Astrocyte (in vitro differentiated cells and primary cell): ENCODE measurements around the gene DNAAF1. TPM values are rescaled to one million over a fixed set of nuclear protein-coding genes. Genes with fewer than 3 reads are reported as not detected.

Experiments
- DNase-seq: peaks from one replicate; pipeline ENCODE4 v3.0.0-alpha.2; 2010; ENCODE audit warnings: low read depth
- FAIRE-seq: peaks from 2 replicates; lab custom pipeline; 2011; peaks lifted over from hg19 to GRCh38; lab: Jason Lieb, UNC
- H2AFZ ChIP-seq: 2 replicates; pipeline ENCODE4 v1.6.0; 2012; ENCODE audit warnings: low read depth, low read length, inconsistent platforms
- H3K27ac ChIP-seq: 2 replicates; pipeline ENCODE4 v1.5.1; 2011; ENCODE audit warnings: low read depth, low read length, inconsistent platforms
- H3K27me3 ChIP-seq: 2 replicates; pipeline ENCODE4 v1.6.0; 2011; ENCODE audit warnings: low read length, inconsistent platforms; ENCODE audit not compliant: insufficient read depth
- H3K36me3 ChIP-seq: 2 replicates; pipeline ENCODE4 v1.5.1; 2011; ENCODE audit warnings: low read length, inconsistent platforms; ENCODE audit not compliant: insufficient read depth
- H3K4me1 ChIP-seq: 2 replicates; pipeline ENCODE4 v1.5.1; 2011; ENCODE audit warnings: low read length, inconsistent platforms; ENCODE audit not compliant: insufficient read depth
- H3K4me2 ChIP-seq: 2 replicates; pipeline ENCODE4 v1.6.0; 2012; ENCODE audit warnings: low read length, inconsistent platforms
- H3K4me3 ChIP-seq: 2 replicates; pipeline ENCODE4 v1.5.1; 2011; ENCODE audit warnings: low read depth, mild to moderate bottlenecking, low read length, inconsistent platforms; ENCODE audit not compliant: insufficient read depth
- H3K79me2 ChIP-seq: 2 replicates; pipeline ENCODE4 v1.6.0; 2012; ENCODE audit warnings: mild to moderate bottlenecking, low read length, inconsistent platforms; ENCODE audit not compliant: insufficient read depth
- H3K9ac ChIP-seq: 2 replicates; pipeline ENCODE4 v1.6.0; 2012; ENCODE audit warnings: mild to moderate bottlenecking, low read length, inconsistent platforms
- H3K9me3 ChIP-seq: 2 replicates; pipeline ENCODE4 v1.5.1; 2012; ENCODE audit warnings: low read depth, mild to moderate bottlenecking, low read length, inconsistent platforms; ENCODE audit not compliant: insufficient read depth
- H4K20me1 ChIP-seq: 2 replicates; pipeline ENCODE4 v1.6.0; 2012; ENCODE audit warnings: low read length, inconsistent platforms; ENCODE audit not compliant: insufficient read depth
- H3K27ac Mint-ChIP-seq: one replicate; pipeline ENCODE4 v1.8.0; 2021; ENCODE audit warnings: mild to moderate bottlenecking, mixed read lengths; ENCODE audit not compliant: unreplicated experiment
- H3K27me3 Mint-ChIP-seq: one replicate; pipeline ENCODE4 v1.8.0; 2021; ENCODE audit warnings: low read depth, mixed read lengths; ENCODE audit not compliant: unreplicated experiment
- H3K36me3 Mint-ChIP-seq: one replicate; pipeline ENCODE4 v1.8.0; 2021; ENCODE audit warnings: low read depth, mixed read lengths; ENCODE audit not compliant: unreplicated experiment
- H3K4me1 Mint-ChIP-seq: one replicate; pipeline ENCODE4 v1.8.0; 2021; ENCODE audit warnings: low read depth, mixed read lengths; ENCODE audit not compliant: unreplicated experiment
- H3K4me3 Mint-ChIP-seq: one replicate; pipeline ENCODE4 v1.8.0; 2021; ENCODE audit warnings: mild to moderate bottlenecking, moderate library complexity, mixed read lengths; ENCODE audit not compliant: unreplicated experiment
- H3K9me3 Mint-ChIP-seq: one replicate; pipeline ENCODE4 v1.8.0; 2021; ENCODE audit warnings: mild to moderate bottlenecking, mixed read lengths; ENCODE audit not compliant: unreplicated experiment
- EZH2 ChIP-seq: IDR thresholded peaks from 2 replicates; pipeline ENCODE4 v1.6.1; 2012; ENCODE audit warnings: mild to moderate bottlenecking, low read length, inconsistent platforms; ENCODE audit not compliant: insufficient read depth
- total RNA-seq: library from RNA; stranded (reverse); gene quantifications from 2 replicates; pipeline ENCODE4 v1.2.1, GENCODE V29; 2021
- TF ChIP-seq, protein P1 (sequence below): IDR thresholded peaks from 2 replicates; pipeline ENCODE4 v1.5.1; 2011; ENCODE audit warnings: low read depth, mild to moderate bottlenecking, inconsistent platforms, low read length, moderate library complexity; ENCODE audit not compliant: insufficient read depth

DNAAF1 gene
- total RNA-seq, 1 donor from 2014 or later: 0.30 TPM

DNA sequence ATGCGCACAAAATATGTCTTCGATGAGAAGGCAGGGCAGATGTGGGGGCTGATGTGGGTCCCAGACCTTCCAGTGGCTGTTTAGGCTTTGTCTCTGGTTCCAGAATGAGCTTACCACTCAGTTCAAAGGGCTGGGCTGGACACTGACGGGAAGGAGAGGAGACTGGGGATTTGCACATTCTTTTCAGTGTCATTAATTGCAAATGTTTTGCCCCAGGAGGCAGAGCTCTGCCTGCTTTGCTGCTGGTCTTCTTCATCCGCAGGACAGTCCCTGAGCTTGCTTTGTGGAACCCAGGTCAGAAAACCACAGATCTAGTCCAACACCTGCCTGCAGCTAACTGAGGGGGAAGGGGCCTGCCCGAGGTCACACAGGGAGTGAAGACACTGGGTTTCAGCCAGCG, 73.8 kb downstream of the DNAAF1 start:
- H3K79me2 ChIP-seq: no peaks in the 10 kb centered on the region
- H3K9me3 Mint-ChIP-seq: no peaks in the 10 kb centered on the region
- peaks cover 15% of the 10 kb centered on the region for H3K4me1 Mint-ChIP-seq
- H3K4me2 ChIP-seq: no peak overlapping the region
- H3K4me1 ChIP-seq: peaks cover 13% of the 10 kb centered on the region
- H3K4me3 ChIP-seq: no peak overlapping the region
- TF ChIP-seq, protein P1, sequence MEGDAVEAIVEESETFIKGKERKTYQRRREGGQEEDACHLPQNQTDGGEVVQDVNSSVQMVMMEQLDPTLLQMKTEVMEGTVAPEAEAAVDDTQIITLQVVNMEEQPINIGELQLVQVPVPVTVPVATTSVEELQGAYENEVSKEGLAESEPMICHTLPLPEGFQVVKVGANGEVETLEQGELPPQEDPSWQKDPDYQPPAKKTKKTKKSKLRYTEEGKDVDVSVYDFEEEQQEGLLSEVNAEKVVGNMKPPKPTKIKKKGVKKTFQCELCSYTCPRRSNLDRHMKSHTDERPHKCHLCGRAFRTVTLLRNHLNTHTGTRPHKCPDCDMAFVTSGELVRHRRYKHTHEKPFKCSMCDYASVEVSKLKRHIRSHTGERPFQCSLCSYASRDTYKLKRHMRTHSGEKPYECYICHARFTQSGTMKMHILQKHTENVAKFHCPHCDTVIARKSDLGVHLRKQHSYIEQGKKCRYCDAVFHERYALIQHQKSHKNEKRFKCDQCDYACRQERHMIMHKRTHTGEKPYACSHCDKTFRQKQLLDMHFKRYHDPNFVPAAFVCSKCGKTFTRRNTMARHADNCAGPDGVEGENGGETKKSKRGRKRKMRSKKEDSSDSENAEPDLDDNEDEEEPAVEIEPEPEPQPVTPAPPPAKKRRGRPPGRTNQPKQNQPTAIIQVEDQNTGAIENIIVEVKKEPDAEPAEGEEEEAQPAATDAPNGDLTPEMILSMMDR: no peak
- no peak for TF ChIP-seq EZH2
- no peaks in the 10 kb centered on the region for H3K36me3 Mint-ChIP-seq
- H2AFZ ChIP-seq: no peak overlapping the region
- DNase-seq (no peak), FAIRE-seq (no peak)
- no peak overlapping the region for H3K27ac Mint-ChIP-seq
- no peak overlapping the region for H3K9ac ChIP-seq
- no peak overlapping the region for H3K27ac ChIP-seq
- H3K27me3 ChIP-seq: peaks cover 5% of the 10 kb centered on the region
- H3K27me3 Mint-ChIP-seq: peaks cover 9% of the 10 kb centered on the region
- no peak overlapping the region for H3K4me3 Mint-ChIP-seq
- no peaks in the 10 kb centered on the region for H3K36me3 ChIP-seq
- H3K9me3 ChIP-seq: peaks cover 4% of the 10 kb centered on the region
- H4K20me1 ChIP-seq: no peaks in the 10 kb centered on the region

- Histone ChIP-seq H3K9ac (no peak overlapping the region), H3K27me3 (peaks cover 5% of the 10 kb centered on the region), H3K4me1 (peaks cover 13% of the 10 kb centered on the region), H3K27ac (no peak overlapping the region), H4K20me1 (no peaks in the 10 kb centered on the region), H3K4me2 (no peak overlapping the region), H3K36me3 (no peaks in the 10 kb centered on the region), H3K4me3 (no peak overlapping the region), H3K79me2 (no peaks in the 10 kb centered on the region), H3K9me3 (peaks cover 4% of the 10 kb centered on the region), H2AFZ (no peak overlapping the region)
- Mint-ChIP-seq H3K9me3 (no peaks in the 10 kb centered on the region), H3K27me3 (peaks cover 6% of the 10 kb centered on the region), H3K4me1 (peaks cover 18% of the 10 kb centered on the region), H3K27ac (no peak overlapping the region), H3K4me3 (no peak overlapping the region), H3K36me3 (no peaks in the 10 kb centered on the region)
- peak; percentile 52 for DNase-seq
- no peak for FAIRE-seq
- TF ChIP-seq, protein P1: no peak
- no peak for TF ChIP-seq EZH2
Observed at GRCh38 chr16:84220851-84221250, 75.7 kb downstream of the DNAAF1 start.

DNA sequence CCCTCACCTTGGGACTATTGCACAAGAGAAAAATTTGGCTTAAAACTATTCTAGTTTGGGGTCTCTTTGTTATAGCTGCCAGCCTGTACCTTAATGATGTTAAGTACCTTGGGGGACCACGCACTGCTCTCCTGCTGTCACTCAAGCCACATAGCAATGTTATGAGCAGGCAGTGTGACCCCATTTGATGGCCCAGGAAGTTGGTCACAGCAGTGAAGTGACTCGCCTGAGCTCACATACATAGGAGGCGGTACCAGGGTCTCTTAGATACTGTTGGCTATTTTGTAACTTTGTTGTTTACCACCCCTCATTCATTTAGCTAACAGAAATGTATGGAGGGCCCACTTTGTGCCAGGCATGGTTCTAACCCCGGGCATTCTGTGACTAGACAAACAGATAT, 78.3 kb downstream of the DNAAF1 start:
- Histone ChIP-seq H3K79me2 (no peaks in the 10 kb centered on the region), H3K36me3 (no peaks in the 10 kb centered on the region), H4K20me1 (no peaks in the 10 kb centered on the region), H3K4me1 (peaks cover 20% of the 10 kb centered on the region), H3K9me3 (peaks cover 4% of the 10 kb centered on the region), H3K9ac (no peak overlapping the region), H3K27me3 (peaks cover under 1% of the 10 kb centered on the region), H3K4me3 (no peak overlapping the region), H3K27ac (no peak overlapping the region), H2AFZ (no peak overlapping the region), H3K4me2 (no peak overlapping the region)
- H3K27me3 Mint-ChIP-seq: no peaks in the 10 kb centered on the region
- H3K9me3 Mint-ChIP-seq: no peaks in the 10 kb centered on the region
- H3K36me3 Mint-ChIP-seq: no peaks in the 10 kb centered on the region
- H3K4me3 Mint-ChIP-seq: no peak overlapping the region
- peak overlapping the region; percentile 41 for H3K27ac Mint-ChIP-seq
- peaks cover 28% of the 10 kb centered on the region for H3K4me1 Mint-ChIP-seq
- DNase-seq (no peak), FAIRE-seq (no peak)
- TF ChIP-seq, protein P1: no peak
- TF ChIP-seq EZH2: no peak
